Measurements from ENCODE around the gene ATP10B. TPM values are rescaled to one million over a fixed set of nuclear protein-coding genes. Genes with fewer than 3 reads are reported as not detected.

Gene ATP10B
- not detected in 2 replicates for total RNA-seq

GRCh38 chr5:160852049-160852448, at the start of gene ATP10B:
Gene ATP10B, minus strand, starts transcription at chr5:160852211. Its CDS starts 164,137 bp downstream, at chr5:160688074.

All from myometrial cell (primary cell).